ENCODE measurements around the gene STYXL1.

- TF ChIP-seq POLR2A (IDR thresholded peaks at IDR 0.05), result no peak
- TF ChIP-seq CTCF (IDR thresholded peaks at IDR 0.05), result no peak
- TF ChIP-seq POLR2AphosphoS5 (IDR thresholded peaks at IDR 0.05), result no peak
- TF ChIP-seq EP300 (IDR thresholded peaks at IDR 0.05), result no peak
Measured at GRCh38 chr7:75981453-75982305, 66.1 kb downstream of the STYXL1 start.

Data from sigmoid colon (tissue), 4 donors.